BLaER1 treated with 17β-estradiol and CSF1 and Interleukin-3, amounts not matched to agents 10 nM and 100 nM (cell line): ENCODE results near the gene SERPINC1.
"Not testable (repeated sequence)": the region's sequence is repeated elsewhere in the genome, so short reads cannot be mapped to it uniquely, and the experiment has no call there.

Experiments
- H3K27ac ChIP-seq, 11 experiments: shearing (Covaris generic); formaldehyde crosslinking; 2 replicates each; pipeline ENCODE4 v1.8.1; 2022
- H3K27me3 ChIP-seq, 11 experiments: shearing (Covaris generic); formaldehyde crosslinking; 2 replicates each; pipeline ENCODE4 v1.8.1; 2022
- H3K36me3 ChIP-seq, 11 experiments: shearing (Covaris generic); formaldehyde crosslinking; 2 replicates each; pipeline ENCODE4 v1.8.1; 2022
- H3K4me1 ChIP-seq, 10 experiments: shearing (Covaris generic); formaldehyde crosslinking; 2 replicates each; pipeline ENCODE4 v1.8.1; 2022
- H3K4me2 ChIP-seq, 11 experiments: shearing (Covaris generic); formaldehyde crosslinking; 2 replicates each; pipeline ENCODE4 v1.8.1; 2022
- H3K4me3 ChIP-seq, 10 experiments: shearing (Covaris generic); formaldehyde crosslinking; 2 replicates each; pipeline ENCODE4 v1.8.1; 2022
- H3K9ac ChIP-seq, 11 experiments: shearing (Covaris generic); formaldehyde crosslinking; 2 replicates each; pipeline ENCODE4 v1.8.1; 2022
- H3K9me3 ChIP-seq, 11 experiments: shearing (Covaris generic); formaldehyde crosslinking; replicated peaks in 1 of 11; 2 replicates each; pipeline ENCODE4 v1.8.1; 2022
- H4K20me1 ChIP-seq, 11 experiments: shearing (Covaris generic); formaldehyde crosslinking; 2 replicates each; pipeline ENCODE4 v1.8.1; 2022
- Cebpa-rat ChIP-seq, 11 experiments: shearing (Covaris generic); IDR thresholded peaks; 2 replicates each; pipeline ENCODE4 v1.8.1; 2022

Gene SERPINC1

DNA sequence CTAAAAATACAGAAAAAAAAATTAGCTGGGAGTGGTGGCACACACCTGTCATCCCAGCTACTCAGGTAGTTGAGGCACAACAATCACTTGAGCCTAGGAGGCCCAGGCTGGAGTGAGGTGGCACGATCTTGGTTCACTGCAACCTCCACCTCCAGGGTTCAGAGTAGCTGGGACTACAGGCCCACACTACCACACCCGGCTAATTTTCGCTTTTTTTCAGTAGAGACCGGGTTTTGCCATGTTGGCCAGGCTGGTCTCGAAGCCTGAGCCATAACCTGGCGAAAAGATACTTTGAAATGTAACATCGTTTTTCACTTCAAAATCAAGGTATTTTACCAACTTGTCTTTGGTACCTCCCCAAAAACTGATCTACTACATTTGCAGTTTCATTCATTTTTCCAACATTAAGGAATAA lies 55.4 kb downstream of the SERPINC1 start:
- no peak overlapping the region for H3K27ac ChIP-seq

DNA sequence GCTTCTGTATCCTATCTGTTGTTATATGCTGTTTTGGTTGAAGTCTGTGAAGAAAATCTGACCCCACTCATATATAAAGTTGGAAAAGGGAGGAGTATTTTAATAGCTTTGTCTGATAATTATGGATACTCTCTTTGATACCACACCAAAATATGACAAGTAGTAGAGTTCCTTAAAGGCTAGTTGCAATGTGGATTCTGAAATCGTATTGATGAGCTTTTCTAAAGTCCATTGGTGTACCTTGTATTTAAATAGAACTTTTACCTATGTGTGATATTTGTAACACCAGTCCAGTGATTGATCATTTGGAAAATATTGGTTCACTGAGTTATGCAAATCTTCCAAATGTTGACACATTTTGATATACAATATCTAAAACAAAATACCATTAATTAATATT lies 57.1 kb downstream of the SERPINC1 start:
- H3K4me2 ChIP-seq = no peak overlapping the region
- H3K36me3 ChIP-seq = peaks cover 73 to 97% (median 86%) of the 10 kb centered on the region in 11 experiments
- no peak overlapping the region for H3K4me3 ChIP-seq
- no peak overlapping the region for H3K27ac ChIP-seq
- no peaks in the 10 kb centered on the region for H3K9me3 ChIP-seq
- no peak for TF ChIP-seq Cebpa-rat (IDR thresholded peaks at IDR 0.05)
- H3K4me1 ChIP-seq = peaks cover 5 to 18% (median 13%) of the 10 kb centered on the region in 10 experiments
- H3K27me3 ChIP-seq = no peaks in the 10 kb centered on the region
- H3K9ac ChIP-seq = no peak overlapping the region
- H4K20me1 ChIP-seq = peaks cover 25 to 61% (median 46%) of the 10 kb centered on the region in 11 experiments; a peak in 21 of 22 replicates

More for the DNA sequence above, 55.4 kb downstream of the SERPINC1 start:
- no peak for TF ChIP-seq Cebpa-rat (IDR thresholded peaks at IDR 0.05)
- Histone ChIP-seq H3K4me1 (peaks cover 14 to 30% (median 26%) of the 10 kb centered on the region in 10 experiments), H3K4me3 (no peak overlapping the region), H3K9me3 (no peaks in the 10 kb centered on the region; a peak in 1 of 22 replicates), H3K27me3 (no peaks in the 10 kb centered on the region), H3K9ac (no peak overlapping the region), H3K36me3 (peaks cover 75 to 97% (median 86%) of the 10 kb centered on the region in 11 experiments), H3K4me2 (no peak overlapping the region), H4K20me1 (peaks cover 42 to 78% (median 62%) of the 10 kb centered on the region in 11 experiments; a peak in 21 of 22 replicates)

DNA sequence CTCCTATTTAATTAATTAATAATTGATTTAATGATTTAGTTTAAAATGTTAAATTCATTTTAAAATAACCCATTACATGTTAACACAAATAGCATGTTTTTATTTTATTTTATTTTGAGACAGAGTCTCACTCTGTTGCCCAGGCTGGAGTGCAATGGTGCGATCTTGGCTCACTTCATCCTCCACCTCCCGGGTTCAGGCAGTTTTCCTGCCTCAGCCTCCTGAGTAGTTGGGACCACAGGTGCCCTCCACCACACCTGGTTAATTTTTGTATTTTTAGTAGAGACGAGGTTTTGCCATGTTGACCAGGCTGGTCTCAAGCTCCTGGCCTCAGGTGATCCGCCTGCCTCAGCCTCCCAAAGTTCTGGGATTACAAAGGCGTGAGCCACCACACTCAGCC lies 57.6 kb downstream of the SERPINC1 start:
- H3K36me3 ChIP-seq = peaks cover 73 to 97% (median 86%) of the 10 kb centered on the region in 11 experiments
- H3K27ac ChIP-seq = not testable (repeated sequence)

GRCh38 chr1:173857363-173857917 lies 59.7 kb downstream of the SERPINC1 start:
- H3K9me3 ChIP-seq = no peaks in the 10 kb centered on the region
- no peak overlapping the region for H3K4me2 ChIP-seq
- no peak overlapping the region for H3K27ac ChIP-seq
- peaks cover 72 to 96% (median 86%) of the 10 kb centered on the region in 11 experiments for H3K36me3 ChIP-seq
- H3K27me3 ChIP-seq = no peaks in the 10 kb centered on the region
- no peak overlapping the region for H3K4me3 ChIP-seq
- H3K4me1 ChIP-seq = no peaks in the 10 kb centered on the region
- H3K9ac ChIP-seq = no peak overlapping the region
- no peak for TF ChIP-seq Cebpa-rat (IDR thresholded peaks at IDR 0.05)
- H4K20me1 ChIP-seq = peaks cover 0 to 35% (median 19%) of the 10 kb centered on the region in 11 experiments; a peak in 20 of 22 replicates

More for the DNA sequence above, 57.6 kb downstream of the SERPINC1 start:
- H3K4me2 ChIP-seq, H3K4me3 ChIP-seq, H3K9me3 ChIP-seq, H3K9ac ChIP-seq, H3K27me3 ChIP-seq: not testable (repeated sequence)
- Histone ChIP-seq H4K20me1 (peaks cover 20 to 56% (median 40%) of the 10 kb centered on the region in 11 experiments; a peak in 21 of 22 replicates), H3K4me1 (peaks cover under 1 to 13% (median 8%) of the 10 kb centered on the region in 10 experiments; a peak in 19 of 20 replicates)

- Histone ChIP-seq H3K9me3 (no peaks in the 10 kb centered on the region), H3K27me3 (no peaks in the 10 kb centered on the region), H3K4me1 (no peaks in the 10 kb centered on the region), H3K9ac (no peak overlapping the region), H3K4me2 (no peak overlapping the region), H3K4me3 (no peak overlapping the region), H4K20me1 (peaks cover 0 to 30% (median 14%) of the 10 kb centered on the region in 11 experiments; a peak in 17 of 22 replicates), H3K27ac (no peak overlapping the region), H3K36me3 (peaks cover 69 to 97% (median 89%) of the 10 kb centered on the region in 11 experiments)
- no peak for TF ChIP-seq Cebpa-rat (IDR thresholded peaks at IDR 0.05)
Observed at GRCh38 chr1:173856903-173857302, 60.2 kb downstream of the SERPINC1 start.

- Histone ChIP-seq H3K4me3 (no peak overlapping the region), H3K4me1 (no peaks in the 10 kb centered on the region), H3K27ac (no peak overlapping the region), H3K9ac (no peak overlapping the region), H4K20me1 (peaks cover 0 to 21% (median 5%) of the 10 kb centered on the region in 11 experiments; a peak in 14 of 22 replicates), H3K27me3 (no peaks in the 10 kb centered on the region), H3K4me2 (no peak overlapping the region), H3K9me3 (no peaks in the 10 kb centered on the region), H3K36me3 (peaks cover 77 to 100% (median 92%) of the 10 kb centered on the region in 11 experiments)
- TF ChIP-seq Cebpa-rat (IDR thresholded peaks at IDR 0.05) = no peak
Observed at GRCh38 chr1:173856014-173856413, 61.1 kb downstream of the SERPINC1 start.
